GM10847 (cell line): ENCODE results near the gene SCN4A.

ENCODE experiments used
- POLR2A ChIP-seq: IDR thresholded peaks from 2 replicates; pipeline ENCODE4 v1.6.1; 2011; ENCODE audit not compliant: insufficient read length; ENCODE audit errors: extremely low read depth

Gene SCN4A

GRCh38 chr17:63940584-63940983, 32.1 kb downstream of the SCN4A start:
- no peak for TF ChIP-seq POLR2A

GRCh38 chr17:63939884-63940283, 32.8 kb downstream of the SCN4A start:
- no peak for TF ChIP-seq POLR2A

- no peak for TF ChIP-seq POLR2A
Observed at GRCh38 chr17:63939401-63939800, 33.3 kb downstream of the SCN4A start.

- no peak for TF ChIP-seq POLR2A
Observed at GRCh38 chr17:63937920-63938319, 34.8 kb downstream of the SCN4A start.

- no peak for TF ChIP-seq POLR2A
Observed at GRCh38 chr17:63937319-63937718, 35.4 kb downstream of the SCN4A start.

- TF ChIP-seq POLR2A, result no peak
Observed at GRCh38 chr17:63934183-63935112, 38.3 kb downstream of the SCN4A start.

- TF ChIP-seq POLR2A, result no peak
Observed at GRCh38 chr17:63933598-63933997, 39.1 kb downstream of the SCN4A start.

- no peak for TF ChIP-seq POLR2A
Observed at GRCh38 chr17:63932721-63933120, 40.0 kb downstream of the SCN4A start.

GRCh38 chr17:63931981-63932561, 40.6 kb downstream of the SCN4A start, which contains the start of gene CD79B:
Gene CD79B (minus strand): TSS chr17:63932331. CDS start chr17:63932261, 70 bp downstream.
- peak; percentile 92 for TF ChIP-seq POLR2A

- TF ChIP-seq POLR2A, result peak; percentile 28
Observed at GRCh38 chr17:63930951-63931575, 41.7 kb downstream of the SCN4A start.

- no peak for TF ChIP-seq POLR2A
Observed at GRCh38 chr17:63929860-63930766, 42.6 kb downstream of the SCN4A start.

GRCh38 chr17:63928966-63929695, 43.6 kb downstream of the SCN4A start:
- TF ChIP-seq POLR2A, result no peak

- TF ChIP-seq POLR2A, result no peak
Observed at GRCh38 chr17:63928172-63928666, 44.5 kb downstream of the SCN4A start.
